GM12875 (cell line): ENCODE data around the gene ITGAD.

Source experiments
- H3K4me3 ChIP-seq: one replicate; pipeline ENCODE4 v1.5.1; 2011; ENCODE audit warnings: low read depth, low read length, control low read depth
- TF ChIP-seq, protein P1 (sequence below): IDR thresholded peaks from 2 replicates; pipeline ENCODE4 v1.5.1; 2011; ENCODE audit warnings: low read depth, mild to moderate bottlenecking, control low read depth, inconsistent platforms, low read length, moderate library complexity, borderline replicate concordance; ENCODE audit not compliant: insufficient read depth

Gene ITGAD

DNA sequence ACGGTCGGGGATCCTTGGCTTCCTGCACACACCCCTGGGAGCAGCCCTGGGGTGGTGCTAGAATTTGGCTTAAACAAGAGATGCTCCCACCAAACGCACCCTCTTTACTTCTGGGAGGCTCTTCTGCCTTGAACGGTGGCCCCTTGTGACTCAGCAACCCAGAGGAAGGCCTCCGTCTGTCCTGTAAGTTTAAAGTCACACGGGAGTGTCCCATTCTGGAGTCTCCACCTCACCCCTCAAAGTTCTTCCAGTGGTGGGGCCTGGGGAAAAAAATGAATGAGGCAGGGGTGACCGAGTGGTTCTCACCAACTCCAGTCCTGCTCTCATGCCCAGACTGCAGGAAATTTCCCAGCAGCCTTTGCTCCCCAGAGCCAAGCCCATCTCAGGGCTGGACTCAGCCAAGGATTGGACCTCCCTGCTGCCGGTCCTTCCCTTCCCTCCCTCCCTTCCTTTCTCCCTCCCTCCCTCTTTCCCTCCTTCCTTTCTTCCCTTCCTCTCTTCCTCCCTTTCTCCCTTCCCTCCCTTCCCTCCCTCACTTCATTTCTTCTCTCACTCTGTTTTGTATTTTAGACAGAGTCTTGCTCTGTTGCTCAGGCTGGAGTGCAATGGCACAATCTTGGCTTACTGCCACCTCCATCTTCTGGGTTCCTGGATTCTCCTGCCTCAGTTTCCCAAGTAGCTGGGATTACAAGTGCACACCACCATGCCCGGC lies 11.4 kb downstream of the ITGAD start:
- TF ChIP-seq, protein P1, sequence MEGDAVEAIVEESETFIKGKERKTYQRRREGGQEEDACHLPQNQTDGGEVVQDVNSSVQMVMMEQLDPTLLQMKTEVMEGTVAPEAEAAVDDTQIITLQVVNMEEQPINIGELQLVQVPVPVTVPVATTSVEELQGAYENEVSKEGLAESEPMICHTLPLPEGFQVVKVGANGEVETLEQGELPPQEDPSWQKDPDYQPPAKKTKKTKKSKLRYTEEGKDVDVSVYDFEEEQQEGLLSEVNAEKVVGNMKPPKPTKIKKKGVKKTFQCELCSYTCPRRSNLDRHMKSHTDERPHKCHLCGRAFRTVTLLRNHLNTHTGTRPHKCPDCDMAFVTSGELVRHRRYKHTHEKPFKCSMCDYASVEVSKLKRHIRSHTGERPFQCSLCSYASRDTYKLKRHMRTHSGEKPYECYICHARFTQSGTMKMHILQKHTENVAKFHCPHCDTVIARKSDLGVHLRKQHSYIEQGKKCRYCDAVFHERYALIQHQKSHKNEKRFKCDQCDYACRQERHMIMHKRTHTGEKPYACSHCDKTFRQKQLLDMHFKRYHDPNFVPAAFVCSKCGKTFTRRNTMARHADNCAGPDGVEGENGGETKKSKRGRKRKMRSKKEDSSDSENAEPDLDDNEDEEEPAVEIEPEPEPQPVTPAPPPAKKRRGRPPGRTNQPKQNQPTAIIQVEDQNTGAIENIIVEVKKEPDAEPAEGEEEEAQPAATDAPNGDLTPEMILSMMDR: no peak
- no peak overlapping the region for H3K4me3 ChIP-seq

- TF ChIP-seq, protein P1: no peak
- H3K4me3 ChIP-seq: no peak overlapping the region
Measured at GRCh38 chr16:31407406-31407805, 14.3 kb downstream of the ITGAD start.

DNA sequence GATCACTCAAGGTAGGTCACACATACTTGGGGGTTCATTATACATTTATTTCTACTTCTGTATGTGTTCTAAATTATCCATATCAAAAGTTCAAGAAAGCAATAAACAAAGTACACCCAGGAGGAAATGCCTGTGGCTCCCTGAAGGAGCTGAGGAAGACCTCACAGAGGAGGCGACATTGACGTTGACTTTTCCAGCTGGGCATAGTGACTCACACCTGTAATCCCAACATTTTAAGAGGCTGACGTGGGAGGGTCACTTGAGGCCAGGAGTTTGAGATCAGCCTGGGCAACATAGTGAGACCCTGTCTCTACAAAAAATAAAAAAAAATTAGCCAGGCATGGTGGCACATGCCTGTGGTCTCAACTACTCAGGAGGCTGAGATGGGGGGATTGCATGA lies 16.3 kb downstream of the ITGAD start:
- TF ChIP-seq, protein P1: no peak
- H3K4me3 ChIP-seq: no peak overlapping the region

- TF ChIP-seq, protein P1: no peak
- no peak overlapping the region for H3K4me3 ChIP-seq
Measured at GRCh38 chr16:31410082-31410481, 16.9 kb downstream of the ITGAD start.

DNA sequence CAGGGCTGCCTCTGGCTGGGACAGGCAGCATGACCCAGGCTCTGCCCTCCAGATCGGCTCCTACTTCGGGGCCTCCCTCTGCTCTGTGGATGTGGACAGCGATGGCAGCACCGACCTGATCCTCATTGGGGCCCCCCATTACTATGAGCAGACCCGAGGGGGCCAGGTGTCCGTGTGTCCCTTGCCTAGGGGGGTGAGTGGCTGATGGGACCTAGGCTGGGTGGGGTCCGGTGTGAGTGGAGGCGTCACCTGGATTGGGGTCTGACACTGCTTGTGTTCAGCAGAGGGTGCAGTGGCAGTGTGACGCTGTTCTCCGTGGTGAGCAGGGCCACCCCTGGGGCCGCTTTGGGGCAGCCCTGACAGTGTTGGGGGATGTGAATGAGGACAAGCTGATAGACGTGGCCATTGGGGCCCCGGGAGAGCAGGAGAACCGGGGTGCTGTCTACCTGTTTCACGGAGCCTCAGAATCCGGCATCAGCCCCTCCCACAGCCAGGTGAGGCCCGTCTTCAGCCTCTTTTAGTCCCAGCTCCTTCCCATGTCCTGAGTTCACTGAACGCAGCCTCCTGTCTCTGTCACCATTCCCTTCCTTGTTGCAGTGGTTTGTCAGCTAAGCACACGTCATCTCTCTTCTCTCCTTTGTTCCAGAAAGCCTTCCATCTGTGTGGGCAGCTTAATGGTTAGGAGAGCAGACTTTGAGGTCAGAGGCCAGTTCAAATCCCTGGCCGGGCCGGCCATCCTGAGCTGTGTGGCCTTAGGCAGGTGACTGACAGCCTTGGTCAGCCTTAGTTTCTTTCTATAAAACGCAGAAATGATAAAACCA lies 18.1 kb downstream of the ITGAD start:
- TF ChIP-seq, protein P1: no peak
- H3K4me3 ChIP-seq: no peak overlapping the region

DNA sequence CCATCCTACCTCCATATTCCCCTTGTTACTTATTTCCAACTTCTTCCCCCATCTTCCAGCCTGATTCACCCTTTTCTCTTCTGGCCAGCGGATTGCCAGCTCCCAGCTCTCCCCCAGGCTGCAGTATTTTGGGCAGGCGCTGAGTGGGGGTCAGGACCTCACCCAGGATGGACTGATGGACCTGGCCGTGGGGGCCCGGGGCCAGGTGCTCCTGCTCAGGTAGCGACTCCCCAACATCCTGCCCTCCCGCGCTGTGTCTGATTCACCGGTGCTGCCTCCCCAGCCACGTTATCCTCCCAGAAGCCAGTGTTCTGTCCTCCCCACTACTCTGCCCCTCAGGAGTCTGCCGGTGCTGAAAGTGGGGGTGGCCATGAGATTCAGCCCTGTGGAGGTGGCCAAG lies 19.6 kb downstream of the ITGAD start:
- TF ChIP-seq, protein P1: no peak
- no peak overlapping the region for H3K4me3 ChIP-seq

DNA sequence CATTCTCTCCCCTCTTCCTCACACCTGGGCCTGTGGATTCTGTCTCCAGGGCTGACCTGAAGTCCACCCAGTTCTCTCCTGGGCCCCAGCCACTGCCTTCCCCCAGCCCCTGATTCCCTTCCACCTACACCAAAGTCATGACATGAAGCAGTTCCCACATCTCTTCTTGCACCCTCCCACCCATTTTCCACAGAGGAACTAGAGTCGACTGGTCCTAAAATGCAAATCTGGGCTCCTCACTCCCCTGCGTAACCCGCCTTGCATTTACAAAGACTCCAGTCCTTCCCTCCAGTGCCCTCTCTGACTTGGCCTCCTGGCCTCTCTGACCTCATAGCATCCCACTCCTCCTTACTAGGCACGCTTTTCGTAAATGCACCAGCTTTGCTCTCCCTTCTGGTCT lies 20.2 kb downstream of the ITGAD start:
- TF ChIP-seq, protein P1: no peak
- no peak overlapping the region for H3K4me3 ChIP-seq
